Common myeloid progenitor, CD34-positive (primary cell): Measurements from ENCODE around the gene IP6K3.

Experiments
- CTCF ChIA-PET: fragments of 350-600 bp; sonication (Branson Sonifier 250); formaldehyde crosslinking; loops from one replicate; lab custom pipeline; 2021; ENCODE audit warnings: antibody characterized with exemption; lab: Charles Lee
- POLR2A ChIA-PET: fragments of 350-600 bp; sonication (Branson Sonifier 250); formaldehyde crosslinking; loops from one replicate; lab custom pipeline; 2021; ENCODE audit warnings: antibody characterized with exemption; lab: Charles Lee
- DNase-seq, 3 donors: peaks; one replicate each; pipeline versions ENCODE4 v3.0.0 to v3.0.0-alpha.2; 2013
- H3K27ac ChIP-seq, 2 experiments: 1 replicate in 1 of 2; 2 replicates in 1 of 2; pipeline ENCODE4 v1.7.0; 2013; ENCODE audit warnings: inconsistent platforms in 2 of 2, low read length in 2 of 2, mild to moderate bottlenecking in 2 of 2, low read depth in 1 of 2, moderate library complexity in 1 of 2; ENCODE audit not compliant: severe bottlenecking in 2 of 2, insufficient read depth in 1 of 2, poor library complexity in 1 of 2
- H3K27me3 ChIP-seq, 5 experiments: replicated peaks in 2 of 5; 1 replicate in 3 of 5; 2 replicates in 2 of 5; pipeline versions ENCODE4 v1.6.1 to v1.7.0; 2013; ENCODE audit warnings: low read length in 4 of 5, mild to moderate bottlenecking in 2 of 5, moderate library complexity in 2 of 5, inconsistent platforms in 1 of 5; ENCODE audit not compliant: insufficient read depth in 5 of 5, control insufficient read depth in 4 of 5
- H3K36me3 ChIP-seq, 4 experiments: 1 replicate in 2 of 4; 2 replicates in 2 of 4; pipeline versions ENCODE4 v1.6.1 to v1.7.0; 2013; ENCODE audit warnings: low read length in 3 of 4, control low read depth in 1 of 4, mild to moderate bottlenecking in 1 of 4; ENCODE audit not compliant: control insufficient read depth in 4 of 4, insufficient read depth in 4 of 4
- H3K4me1 ChIP-seq, 4 experiments: 1 replicate in 3 of 4; 2 replicates in 1 of 4; pipeline versions ENCODE4 v1.6.1 to v1.7.1; 2013; ENCODE audit warnings: low read length in 3 of 4, mild to moderate bottlenecking in 3 of 4, control low read depth in 1 of 4, inconsistent platforms in 1 of 4, moderate library complexity in 1 of 4; ENCODE audit not compliant: control insufficient read depth in 4 of 4, insufficient read depth in 4 of 4; ENCODE audit errors: control extremely low read depth in 1 of 4
- H3K4me3 ChIP-seq, 7 experiments: 1 replicate in 4 of 7; 2 replicates in 3 of 7; pipeline versions ENCODE4 v1.5.1 to v1.7.0; 2013; ENCODE audit warnings: mild to moderate bottlenecking in 7 of 7, low read length in 6 of 7, moderate library complexity in 6 of 7, inconsistent platforms in 2 of 7, low read depth in 2 of 7, control low read depth in 1 of 7; ENCODE audit not compliant: insufficient read depth in 4 of 7, control insufficient read depth in 1 of 7; ENCODE audit errors: extremely low read depth in 1 of 7
- H3K9me3 ChIP-seq, 5 experiments: 1 replicate in 4 of 5; 2 replicates in 1 of 5; pipeline versions ENCODE4 v1.6.1 to v1.7.1; 2013; ENCODE audit warnings: low read length in 4 of 5, mild to moderate bottlenecking in 2 of 5, inconsistent platforms in 1 of 5, low read depth in 1 of 5, moderate library complexity in 1 of 5; ENCODE audit not compliant: control insufficient read depth in 4 of 5, insufficient read depth in 2 of 5; ENCODE audit errors: control extremely low read depth in 1 of 5
- WGBS: methylation state at CpG from one replicate; pipeline ENCODE4 v1.1.5; 2013; ENCODE audit not compliant: insufficient coverage; 5-methylcytosine and 5-hydroxymethylcytosine counted together

IP6K3 gene

GRCh38 chr6:33784787-33785186 lies 38.1 kb upstream of the IP6K3 start:
- H3K27ac ChIP-seq = no peak overlapping the region
- 93% methylated on average over 13 of the region's 13 CpGs for WGBS
- no peaks in the 10 kb centered on the region for H3K27me3 ChIP-seq
- ChIA-PET POLR2A (no interaction called here), CTCF (interaction anchor here (1.0 kb wide), 1 partner anchor 14 kb away, joined by 3 read pairs; no protein-coding TSS in a partner anchor)
- H3K4me1 ChIP-seq = peaks cover 9 to 34% (median 21%) of the 10 kb centered on the region in 4 experiments
- DNase-seq = no peak
- no peaks in the 10 kb centered on the region for H3K9me3 ChIP-seq
- peaks cover 7 to 71% (median 50%) of the 10 kb centered on the region in 4 experiments for H3K36me3 ChIP-seq
- H3K4me3 ChIP-seq = no peak overlapping the region

GRCh38 chr6:33783781-33784520 lies 37.2 kb upstream of the IP6K3 start:
- Histone ChIP-seq H3K27me3 (no peaks in the 10 kb centered on the region), H3K9me3 (no peaks in the 10 kb centered on the region), H3K4me1 (peaks cover 9 to 31% (median 18%) of the 10 kb centered on the region in 4 experiments), H3K36me3 (peaks cover 8 to 80% (median 58%) of the 10 kb centered on the region in 4 experiments), H3K27ac (no peak overlapping the region), H3K4me3 (no peak overlapping the region)
- WGBS = 95% methylated on average over 7 of the region's 10 CpGs
- ChIA-PET CTCF (interaction anchor here (1.0 kb wide), 1 partner anchor 13 kb away, joined by 3 read pairs; no protein-coding TSS in a partner anchor), POLR2A (no interaction called here)
- DNase-seq = no peak

- CTCF ChIA-PET = interaction anchor here (1.0 to 8.0 kb wide), 3 partner anchors 9 to 15 kb away, joined by 3 to 54 read pairs (median 11); no protein-coding TSS in a partner anchor
- Histone ChIP-seq H3K27me3 (no peaks in the 10 kb centered on the region), H3K27ac (no peak overlapping the region), H3K4me3 (no peak overlapping the region), H3K9me3 (no peaks in the 10 kb centered on the region), H3K36me3 (peaks cover 14 to 94% (median 70%) of the 10 kb centered on the region in 4 experiments), H3K4me1 (peaks cover 7 to 25% (median 12%) of the 10 kb centered on the region in 4 experiments)
- DNase-seq = no peak
- 100% methylated on average over 2 of the region's 5 CpGs for WGBS
- POLR2A ChIA-PET = no interaction called here
Observed at GRCh38 chr6:33782561-33782960, 35.9 kb upstream of the IP6K3 start.

- Histone ChIP-seq H3K9me3 (no peaks in the 10 kb centered on the region), H3K4me1 (peaks cover 0 to 14% (median 2%) of the 10 kb centered on the region in 4 experiments), H3K27me3 (no peaks in the 10 kb centered on the region), H3K4me3 (no peak overlapping the region), H3K27ac (no peak overlapping the region), H3K36me3 (peaks cover 19 to 97% (median 79%) of the 10 kb centered on the region in 4 experiments)
- WGBS = 92% methylated on average over 15 of the region's 16 CpGs
- ChIA-PET CTCF (interaction anchor here (2.4 to 8.0 kb wide), 2 partner anchors 10 to 14 kb away, joined by 11 to 54 read pairs; no protein-coding TSS in a partner anchor), POLR2A (no interaction called here)
- DNase-seq = no peak
Observed at GRCh38 chr6:33781131-33781975, 34.6 kb upstream of the IP6K3 start.

GRCh38 chr6:33779895-33780294 lies 33.2 kb upstream of the IP6K3 start:
- Histone ChIP-seq H3K4me1 (no peaks in the 10 kb centered on the region), H3K9me3 (no peaks in the 10 kb centered on the region), H3K27ac (no peak overlapping the region), H3K27me3 (no peaks in the 10 kb centered on the region), H3K36me3 (peaks cover 18 to 98% (median 81%) of the 10 kb centered on the region in 4 experiments), H3K4me3 (no peak overlapping the region)
- CTCF ChIA-PET = interaction anchor here (0.7 to 8.0 kb wide), 5 partner anchors 8 to 369 kb away, joined by 3 to 54 read pairs (median 4); no protein-coding TSS in a partner anchor
- POLR2A ChIA-PET = no interaction called here
- over 99% methylated on average over 12 of the region's 14 CpGs for WGBS
- no peak for DNase-seq

- ChIA-PET POLR2A (no interaction called here), CTCF (interaction anchor here (0.7 to 8.0 kb wide), 8 partner anchors 8 to 370 kb away, joined by 3 to 54 read pairs (median 4); no protein-coding TSS in a partner anchor)
- H3K27ac ChIP-seq = no peak overlapping the region
- no peaks in the 10 kb centered on the region for H3K27me3 ChIP-seq
- peak in 2 of 3 donors; percentile 28 to 39 for DNase-seq
- peaks cover 20 to 96% (median 80%) of the 10 kb centered on the region in 4 experiments for H3K36me3 ChIP-seq
- no peaks in the 10 kb centered on the region for H3K9me3 ChIP-seq
- no peaks in the 10 kb centered on the region for H3K4me1 ChIP-seq
- WGBS = 92% methylated on average over 3 of the region's 7 CpGs
- H3K4me3 ChIP-seq = no peak overlapping the region
Observed at GRCh38 chr6:33779290-33779689, 32.6 kb upstream of the IP6K3 start.
